Measurements from ENCODE around the gene KRTAP19-8. TPM values are rescaled to one million over a fixed set of nuclear protein-coding genes. Genes with fewer than 3 reads are reported as not detected.

KRTAP19-8 gene
- total RNA-seq: not detected

- in situ Hi-C loops (cut with MboI; ENCODE audit: low pct_unique_long_range_greater_than_20kb in 2 of 9, low sequenced_read_pairs in 9 of 9, unreplicated experiment in 9 of 9): no loop called here
- WGBS, 10 experiments: 0 to 83% (median 50%) methylated on average over 1 to 2 of the region's 2 CpGs; no CpG with 5 or more reads in 3 of the 10 experiments
Measured at GRCh38 chr21:31038376-31038775, at the start of gene KRTAP19-8. KRTAP19-8 (minus strand) TSS chr21:31038476; CDS start chr21:31038443, 33 bp downstream.

GRCh38 chr21:31087639-31088473 lies 49.6 kb upstream of the KRTAP19-8 start:
- Histone ChIP-seq H3K4me3 (no peak overlapping the region), H3K4me1 (replicated peaks in 1 of 2) (no peaks in the 10 kb centered on the region), H3K27ac (no peak overlapping the region)
- in situ Hi-C loops (cut with MboI; ENCODE audit: low pct_unique_long_range_greater_than_20kb in 2 of 9, low sequenced_read_pairs in 9 of 9, unreplicated experiment in 9 of 9): loop anchor here in 3 of 9 experiments (25.0 kb wide), 2 partner anchors 251 to 2001 kb away; partner anchors contain the start of gene KRTAP7-1 (in 1 of the 3)
- no peak for ATAC-seq (replicated peaks in 6 of 8)
- WGBS, 10 experiments: 46 to 97% (median 86%) methylated on average over 5 to 17 of the region's 34 CpGs; no CpG with 5 or more reads in 2 of the 10 experiments

More at GRCh38 chr21:31038376-31038775, at the start of gene KRTAP19-8:
- Histone ChIP-seq H3K4me3 (no peak within 1 kb of the TSS), H3K4me1 (replicated peaks in 1 of 2) (no peaks in the 10 kb centered on the region), H3K27ac (no peak within 1 kb of the TSS)
- ATAC-seq (replicated peaks in 6 of 8): no peak

GRCh38 chr21:31084689-31085088 lies 46.4 kb upstream of the KRTAP19-8 start:
- WGBS, 10 experiments: 64 to 94% (median 73%) methylated on average over 2 to 6 of the region's 6 CpGs; no CpG with 5 or more reads in 2 of the 10 experiments

GRCh38 chr21:31078796-31079195 lies 40.5 kb upstream of the KRTAP19-8 start:
- WGBS, 10 experiments: 0 to 100% (median 80%) methylated on average over 1 to 4 of the region's 4 CpGs; no CpG with 5 or more reads in 1 of the 10 experiments
- no peak overlapping the region for H3K4me3 ChIP-seq
- peak in 1 of 8 experiments; percentile 66 for ATAC-seq (replicated peaks in 6 of 8)
- in situ Hi-C loops (cut with MboI; ENCODE audit: low pct_unique_long_range_greater_than_20kb in 2 of 9, low sequenced_read_pairs in 9 of 9, unreplicated experiment in 9 of 9): loop anchor here in 3 of 9 experiments (25.0 kb wide), 2 partner anchors 241 to 1991 kb away; partner anchors contain the start of gene KRTAP7-1 (in 1 of the 3)
- peaks cover 3 to 12% of the 10 kb centered on the region in 2 donors for H3K4me1 ChIP-seq (replicated peaks in 1 of 2)
- no peak overlapping the region for H3K27ac ChIP-seq

More at GRCh38 chr21:31084689-31085088, 46.4 kb upstream of the KRTAP19-8 start:
- no peak for ATAC-seq (replicated peaks in 6 of 8)
- no peaks in the 10 kb centered on the region for H3K4me1 ChIP-seq (replicated peaks in 1 of 2)
- H3K27ac ChIP-seq: no peak overlapping the region
- in situ Hi-C loops (cut with MboI; ENCODE audit: low pct_unique_long_range_greater_than_20kb in 2 of 9, low sequenced_read_pairs in 9 of 9, unreplicated experiment in 9 of 9): loop anchor here in 4 of 9 experiments (5.0 to 25.0 kb wide), 3 partner anchors 247 to 1997 kb away; partner anchors contain the start of gene KRTAP7-1 (in 2 of the 4)
- H3K4me3 ChIP-seq: no peak overlapping the region

GRCh38 chr21:31078216-31078615 lies 39.9 kb upstream of the KRTAP19-8 start:
- in situ Hi-C loops (cut with MboI; ENCODE audit: low pct_unique_long_range_greater_than_20kb in 2 of 9, low sequenced_read_pairs in 9 of 9, unreplicated experiment in 9 of 9): loop anchor here in 3 of 9 experiments (25.0 kb wide), 2 partner anchors 241 to 1991 kb away; partner anchors contain the start of gene KRTAP7-1 (in 1 of the 3)
- no peak for ATAC-seq (replicated peaks in 6 of 8)
- Histone ChIP-seq H3K4me1 (replicated peaks in 1 of 2) (peaks cover 9 to 12% of the 10 kb centered on the region in 2 donors), H3K4me3 (no peak overlapping the region), H3K27ac (no peak overlapping the region)
- WGBS, 10 experiments: 0 to 100% (median 75%) methylated on average over 1 to 4 of the region's 4 CpGs; no CpG with 5 or more reads in 2 of the 10 experiments

- in situ Hi-C loops (cut with MboI; ENCODE audit: low pct_unique_long_range_greater_than_20kb in 2 of 9, low sequenced_read_pairs in 9 of 9, unreplicated experiment in 9 of 9): loop anchor here in 3 of 9 experiments (25.0 kb wide), 2 partner anchors 239 to 1989 kb away; partner anchors contain the start of gene KRTAP7-1 (in 1 of the 3)
- 11 to 95% (median 73%) methylated on average over 2 to 6 of the region's 6 CpGs for WGBS, 10 experiments
- ATAC-seq (replicated peaks in 6 of 8): peak in 4 of 8 experiments; percentile 18 to 94 (median 66)
- H3K4me1 ChIP-seq (replicated peaks in 1 of 2): peaks cover 25 to 27% of the 10 kb centered on the region in 2 donors
- no peak overlapping the region for H3K4me3 ChIP-seq
- peak overlapping the region in 1 of 2 donors; percentile 18 for H3K27ac ChIP-seq
Measured at GRCh38 chr21:31075848-31076247, 37.6 kb upstream of the KRTAP19-8 start.

GRCh38 chr21:31072533-31072932 lies 34.3 kb upstream of the KRTAP19-8 start:
- 0 to 50% (median 29%) methylated on average over 1 to 4 of the region's 4 CpGs; no CpG with 5 or more reads in 2 of the 10 experiments for WGBS, 10 experiments
- peak in 4 of 8 experiments; percentile 51 to 95 (median 88) for ATAC-seq (replicated peaks in 6 of 8)
- in situ Hi-C loops (cut with MboI; ENCODE audit: low pct_unique_long_range_greater_than_20kb in 2 of 9, low sequenced_read_pairs in 9 of 9, unreplicated experiment in 9 of 9): loop anchor here in 1 of 9 experiments (25.0 kb wide), 1 partner anchor 735 kb away; the partner anchor contains the start of genes KRTAP23-1 and KRTAP27-1
- H3K4me3 ChIP-seq: no peak overlapping the region
- H3K27ac ChIP-seq: peak overlapping the region in 1 of 2 donors; percentile 73
- peaks cover 27 to 37% of the 10 kb centered on the region in 2 donors for H3K4me1 ChIP-seq (replicated peaks in 1 of 2)

- Histone ChIP-seq H3K4me1 (replicated peaks in 1 of 2) (peaks cover 0 to 15% of the 10 kb centered on the region in 2 donors), H3K27ac (no peak overlapping the region), H3K4me3 (no peak overlapping the region)
- in situ Hi-C loops (cut with MboI; ENCODE audit: low pct_unique_long_range_greater_than_20kb in 2 of 9, low sequenced_read_pairs in 9 of 9, unreplicated experiment in 9 of 9): loop anchor here in 1 of 9 experiments (25.0 kb wide), 1 partner anchor 728 kb away; the partner anchor contains the start of genes KRTAP23-1 and KRTAP27-1
- ATAC-seq (replicated peaks in 6 of 8): no peak
- 0 to 83% (median 65%) methylated on average over 1 to 3 of the region's 3 CpGs; no CpG with 5 or more reads in 2 of the 10 experiments for WGBS, 10 experiments
Measured at GRCh38 chr21:31064803-31065202, 26.5 kb upstream of the KRTAP19-8 start.

- no peak overlapping the region for H3K27ac ChIP-seq
- 14 to 100% (median 90%) methylated on average over 1 to 4 of the region's 5 CpGs; no CpG with 5 or more reads in 1 of the 10 experiments for WGBS, 10 experiments
- H3K4me3 ChIP-seq: no peak overlapping the region
- in situ Hi-C loops (cut with MboI; ENCODE audit: low pct_unique_long_range_greater_than_20kb in 2 of 9, low sequenced_read_pairs in 9 of 9, unreplicated experiment in 9 of 9): loop anchor here in 1 of 9 experiments (25.0 kb wide), 1 partner anchor 715 kb away; the partner anchor contains the start of genes KRTAP23-1 and KRTAP27-1
- no peak for ATAC-seq (replicated peaks in 6 of 8)
- peaks cover 0 to 5% of the 10 kb centered on the region in 2 donors for H3K4me1 ChIP-seq (replicated peaks in 1 of 2)
Measured at GRCh38 chr21:31052489-31053142, 14.3 kb upstream of the KRTAP19-8 start.

- Histone ChIP-seq H3K4me1 (replicated peaks in 1 of 2) (peaks cover 0 to 5% of the 10 kb centered on the region in 2 donors), H3K27ac (no peak overlapping the region), H3K4me3 (no peak overlapping the region)
- ATAC-seq (replicated peaks in 6 of 8): peak in 5 of 8 experiments; percentile 48 to 92 (median 91)
- in situ Hi-C loops (cut with MboI; ENCODE audit: low pct_unique_long_range_greater_than_20kb in 2 of 9, low sequenced_read_pairs in 9 of 9, unreplicated experiment in 9 of 9): loop anchor here in 1 of 9 experiments (25.0 kb wide), 1 partner anchor 713 kb away; the partner anchor contains the start of genes KRTAP23-1 and KRTAP27-1
- WGBS, 10 experiments: 14 to 88% (median 70%) methylated on average over 1 to 3 of the region's 3 CpGs; no CpG with 5 or more reads in 1 of the 10 experiments
Measured at GRCh38 chr21:31050577-31051157, 12.4 kb upstream of the KRTAP19-8 start.

GRCh38 chr21:31045841-31046240 lies 7.6 kb upstream of the KRTAP19-8 start:
- 0 to 93% (median 60%) methylated on average over 1 to 3 of the region's 3 CpGs for WGBS, 10 experiments
- Histone ChIP-seq H3K4me3 (no peak overlapping the region), H3K4me1 (replicated peaks in 1 of 2) (peaks cover 0 to 2% of the 10 kb centered on the region in 2 donors), H3K27ac (no peak overlapping the region)
- ATAC-seq (replicated peaks in 6 of 8): no peak
- in situ Hi-C loops (cut with MboI; ENCODE audit: low pct_unique_long_range_greater_than_20kb in 2 of 9, low sequenced_read_pairs in 9 of 9, unreplicated experiment in 9 of 9): no loop called here

GRCh38 chr21:31043471-31043870 lies 5.2 kb upstream of the KRTAP19-8 start:
- no peak overlapping the region for H3K27ac ChIP-seq
- ATAC-seq (replicated peaks in 6 of 8): no peak
- in situ Hi-C loops (cut with MboI; ENCODE audit: low pct_unique_long_range_greater_than_20kb in 2 of 9, low sequenced_read_pairs in 9 of 9, unreplicated experiment in 9 of 9): no loop called here
- WGBS, 10 experiments: 0 to 88% (median 59%) methylated on average over 1 to 4 of the region's 5 CpGs; no CpG with 5 or more reads in 2 of the 10 experiments
- H3K4me3 ChIP-seq: no peak overlapping the region
- H3K4me1 ChIP-seq (replicated peaks in 1 of 2): no peaks in the 10 kb centered on the region
